ENCODE measurements around the gene VAMP3. TPM values are rescaled to one million over a fixed set of nuclear protein-coding genes. Genes with fewer than 3 reads are reported as not detected.

VAMP3 gene
- total RNA-seq, 4 donors from 2014 or later, result 107 to 125 (median 115) TPM

- DNase-seq (ENCODE audit: low spot score), result no peak
- ATAC-seq (ENCODE audit: low FRiP score), result no peak
- no peak for TF ChIP-seq CTCF (IDR thresholded peaks at IDR 0.05)
Measured at GRCh38 chr1:7761103-7761502, 10.0 kb upstream of the VAMP3 start.

GRCh38 chr1:7767176-7767575 is 3.9 kb upstream of the VAMP3 start:
- no peak for DNase-seq (ENCODE audit: low spot score)
- ATAC-seq (ENCODE audit: low FRiP score), result no peak
- TF ChIP-seq CTCF (IDR thresholded peaks at IDR 0.05), result no peak

GRCh38 chr1:7768583-7768982 is 2.5 kb upstream of the VAMP3 start:
- TF ChIP-seq CTCF (IDR thresholded peaks at IDR 0.05), result no peak
- DNase-seq (ENCODE audit: low spot score), result no peak
- ATAC-seq (ENCODE audit: low FRiP score), result no peak

- ATAC-seq (ENCODE audit: low FRiP score) (no peak), DNase-seq (ENCODE audit: low spot score) (no peak)
- no peak for TF ChIP-seq CTCF (IDR thresholded peaks at IDR 0.05)
Measured at GRCh38 chr1:7769673-7770412, 1.3 kb upstream of the VAMP3 start.

GRCh38 chr1:7770669-7770996 is 463 bp upstream of the VAMP3 start:
- no peak for TF ChIP-seq CTCF (IDR thresholded peaks at IDR 0.05)
- ATAC-seq (ENCODE audit: low FRiP score), result peak; percentile 21
- no peak for DNase-seq (ENCODE audit: low spot score)

GRCh38 chr1:7771823-7772299 is 765 bp downstream of the VAMP3 start:
- TF ChIP-seq CTCF (IDR thresholded peaks at IDR 0.05), result no peak
- DNase-seq (ENCODE audit: low spot score), result no peak
- no peak for ATAC-seq (ENCODE audit: low FRiP score)

- DNase-seq (ENCODE audit: low spot score) (no peak), ATAC-seq (ENCODE audit: low FRiP score) (no peak)
Measured at GRCh38 chr1:7777591-7777990, 6.5 kb downstream of the VAMP3 start.

More at GRCh38 chr1:7777591-7777990, 6.5 kb downstream of the VAMP3 start:
- TF ChIP-seq CTCF (IDR thresholded peaks at IDR 0.05), result no peak

Measured in omental fat pad (tissue), 4 donors.